Astrocyte of the cerebellum (primary cell): ENCODE data around the gene DDX60.
A peak's percentile ranks its signal among the peaks of the same experiment; 100 is the strongest.

Source experiments
- DNase-seq: peaks from one replicate; pipeline ENCODE4 v3.0.0-alpha.2; 2011; ENCODE audit warnings: low read depth
- H3K4me3 ChIP-seq: 2 replicates; pipeline ENCODE4 v1.5.1; 2011; ENCODE audit warnings: mild to moderate bottlenecking, low read depth, low read length, moderate library complexity
- CTCF ChIP-seq: IDR thresholded peaks from 2 replicates; pipeline ENCODE4 v1.5.1; 2012; ENCODE audit warnings: low read length, low read depth, moderate library complexity, mild to moderate bottlenecking; ENCODE audit errors: missing control alignments
- in situ Hi-C: cut with HindIII; loops from 2 replicates; pipeline ENCODE4 v1.10.0; 2017; ENCODE audit warnings: low sequenced_read_pairs

Gene DDX60

GRCh38 chr4:168200685-168201084, 117.9 kb downstream of the DDX60 start:
- H3K4me3 ChIP-seq: no peak overlapping the region
- TF ChIP-seq CTCF: no peak
- in situ Hi-C loops: no loop called here
- DNase-seq: no peak

- no peak overlapping the region for H3K4me3 ChIP-seq
- no peak for TF ChIP-seq CTCF
- no peak for DNase-seq
- in situ Hi-C loops: no loop called here
Measured at GRCh38 chr4:168199260-168199957, 119.1 kb downstream of the DDX60 start.

GRCh38 chr4:168197926-168198325, 120.6 kb downstream of the DDX60 start:
- DNase-seq: peak; percentile 40
- no peak for TF ChIP-seq CTCF
- H3K4me3 ChIP-seq: no peak overlapping the region
- in situ Hi-C loops: no loop called here

- in situ Hi-C loops: no loop called here
- TF ChIP-seq CTCF: no peak
- no peak overlapping the region for H3K4me3 ChIP-seq
- DNase-seq: no peak
Measured at GRCh38 chr4:168188754-168189153, 129.8 kb downstream of the DDX60 start.

GRCh38 chr4:168183717-168184571, 134.6 kb downstream of the DDX60 start:
- no peak overlapping the region for H3K4me3 ChIP-seq
- peak; percentile 47 for TF ChIP-seq CTCF
- in situ Hi-C loops: no loop called here
- peak; percentile 27 for DNase-seq

- no peak for DNase-seq
- in situ Hi-C loops: no loop called here
- H3K4me3 ChIP-seq: no peak overlapping the region
- no peak for TF ChIP-seq CTCF
Measured at GRCh38 chr4:168177546-168178149, 140.9 kb downstream of the DDX60 start.
